Measurements from ENCODE around the gene MGAT4A.
"Not testable (repeated sequence)": the region's sequence is repeated elsewhere in the genome, so short reads cannot be mapped to it uniquely, and the experiment has no call there.

The MGAT4A gene

DNA sequence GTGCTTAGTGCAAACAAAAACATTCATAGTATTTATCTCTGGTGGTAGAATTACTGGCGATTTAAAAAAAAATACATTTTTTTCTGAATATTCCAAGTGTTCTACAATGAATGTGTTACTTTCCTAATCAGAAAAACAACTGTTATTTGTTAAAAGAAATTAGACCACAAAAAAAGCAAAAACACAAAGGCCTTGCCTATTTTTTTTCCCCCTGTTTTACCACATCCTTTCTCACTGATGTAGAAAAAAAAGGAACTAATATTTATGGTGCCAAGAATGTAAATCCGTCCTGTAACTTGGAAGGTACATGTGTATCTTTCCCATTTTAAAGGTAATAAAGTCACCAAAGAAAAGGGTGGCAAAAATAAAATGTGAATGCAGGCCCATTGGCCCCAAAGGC, 28.4 kb upstream of the MGAT4A start:
- no peak for DNase-seq

DNA sequence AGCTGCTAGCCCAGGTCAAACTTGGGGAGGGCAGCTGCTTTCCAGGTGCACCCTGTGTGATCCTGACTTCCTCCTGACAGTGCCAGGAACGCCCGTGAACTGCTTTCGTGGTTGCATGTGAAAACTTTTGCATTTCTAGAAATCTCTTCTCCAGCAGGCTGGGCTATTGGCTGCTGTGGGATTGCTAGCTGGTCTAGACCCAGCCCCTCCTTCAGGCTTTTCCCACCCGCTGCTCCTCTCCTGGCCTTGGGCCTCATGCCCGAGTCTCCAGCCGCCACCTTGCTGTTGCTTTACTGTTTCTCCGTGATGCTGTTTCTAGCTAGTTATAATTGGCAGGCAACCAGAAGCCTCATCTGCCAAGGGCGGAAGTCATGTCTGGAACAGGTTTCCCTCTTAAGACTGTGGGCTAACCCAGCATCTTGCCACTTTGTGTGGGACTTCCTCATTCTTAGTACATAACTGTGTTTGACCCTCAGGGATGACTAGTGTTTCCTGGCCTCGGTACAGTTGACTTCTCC, 27.0 kb upstream of the MGAT4A start:
- no peak for DNase-seq

DNA sequence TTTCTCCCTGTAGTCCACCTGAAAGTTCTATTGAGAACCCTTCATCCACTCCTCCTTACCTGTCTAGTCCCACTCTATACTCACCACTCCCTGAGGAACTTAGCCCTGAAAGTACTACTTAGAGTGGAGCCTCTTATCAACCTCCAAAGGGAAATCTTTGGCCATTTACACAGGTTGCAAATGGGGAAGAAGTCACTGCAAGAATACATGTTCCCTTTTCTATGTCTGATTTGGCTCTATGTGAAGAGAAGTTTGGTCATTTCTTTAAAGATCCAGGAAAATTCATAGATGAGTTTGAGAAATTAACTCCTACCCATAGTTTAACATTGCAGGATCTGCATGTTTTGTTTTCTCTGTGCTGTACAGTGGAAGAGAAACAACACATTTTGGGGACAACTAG, 22.9 kb upstream of the MGAT4A start:
- DNase-seq = no peak

DNA sequence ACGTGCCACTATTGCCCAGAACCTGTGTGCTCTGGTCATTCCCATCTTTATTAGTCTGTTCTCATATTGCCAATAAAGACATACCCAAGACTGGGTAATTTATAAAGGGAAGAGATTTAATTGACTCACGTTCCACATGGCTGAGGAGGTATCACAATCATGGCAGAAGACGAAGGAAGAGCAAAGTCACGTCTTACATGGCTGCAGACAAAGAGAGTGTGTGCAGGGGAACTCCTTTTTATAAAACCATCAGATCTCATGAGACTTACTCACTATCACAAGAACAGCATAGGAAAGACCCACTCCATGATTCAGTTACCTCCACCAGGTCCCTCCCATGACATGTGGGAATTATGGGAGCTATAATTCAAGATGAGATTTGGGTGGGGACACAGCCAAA, 21.8 kb upstream of the MGAT4A start:
- DNase-seq = not testable (repeated sequence)

DNA sequence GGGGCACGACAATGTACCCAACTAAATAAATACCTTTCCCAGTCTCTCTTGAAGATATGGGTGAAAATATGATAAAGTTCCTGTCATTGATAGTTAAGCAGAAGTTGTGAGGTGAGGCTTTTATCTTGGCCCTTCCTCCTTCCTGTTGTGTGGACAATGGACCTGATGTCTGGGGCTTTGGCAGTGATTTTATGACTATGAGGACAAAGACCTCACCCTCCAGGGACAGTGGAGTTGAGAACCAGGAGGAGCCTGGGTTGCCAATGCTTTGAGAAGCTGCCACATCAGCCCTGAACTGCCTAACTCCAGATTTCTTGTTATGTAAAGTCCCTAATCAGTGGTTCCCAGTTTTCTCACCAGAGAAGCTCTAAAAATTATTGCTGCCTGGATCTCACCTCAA, 20.8 kb upstream of the MGAT4A start:
- no peak for DNase-seq

DNA sequence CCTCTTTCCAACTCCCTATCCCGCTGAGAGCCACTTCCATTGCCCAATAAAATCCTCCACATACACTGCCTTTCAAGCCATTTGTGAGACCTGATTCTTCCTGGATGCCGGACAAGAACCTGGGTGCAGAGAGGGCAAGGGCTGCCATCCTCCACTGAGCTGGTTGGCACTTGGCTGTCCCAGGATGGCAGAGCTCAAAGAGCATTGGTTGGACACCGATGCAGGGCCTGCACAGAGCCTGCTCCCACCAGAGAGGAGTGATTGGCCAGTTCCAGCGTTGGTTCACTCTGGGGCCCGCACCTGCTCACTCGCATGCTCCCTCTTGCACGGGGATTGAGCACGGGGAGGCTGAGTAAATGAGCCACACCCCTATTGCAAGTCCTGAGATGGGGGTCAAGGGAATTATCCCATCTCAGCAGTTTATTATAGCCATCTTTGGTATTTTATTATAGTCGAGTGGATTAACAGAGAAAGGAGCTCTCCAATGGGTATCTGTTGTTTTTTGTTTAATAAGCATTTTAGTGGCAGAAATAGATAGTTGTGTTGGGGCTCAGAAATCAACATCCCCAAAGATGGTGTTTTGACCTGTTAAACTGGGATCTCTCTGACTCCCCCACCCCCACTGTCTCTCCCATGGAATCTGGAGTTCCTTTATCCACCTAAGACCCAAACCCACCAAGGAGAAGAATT, 19.8 kb upstream of the MGAT4A start:
- no peak for DNase-seq

DNA sequence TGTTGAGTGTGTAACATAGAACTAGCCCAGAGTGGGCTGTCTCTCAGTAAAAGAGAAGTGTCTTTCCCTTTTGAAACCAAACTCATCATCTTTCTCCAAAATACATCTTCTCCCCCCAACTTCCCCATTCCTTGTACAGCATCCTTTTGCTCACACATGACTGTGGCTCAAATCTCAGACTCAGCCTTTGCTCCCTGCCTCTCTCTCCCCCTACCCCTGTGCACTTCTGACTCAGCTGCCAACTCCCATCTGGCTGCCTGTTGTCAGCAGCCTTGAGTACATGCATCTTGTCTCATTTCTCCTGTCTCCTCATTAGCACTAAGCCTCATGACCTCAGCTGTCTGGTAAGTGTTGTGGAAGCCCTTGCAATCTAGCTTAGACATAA, 18.1 kb upstream of the MGAT4A start:
- no peak for DNase-seq

DNA sequence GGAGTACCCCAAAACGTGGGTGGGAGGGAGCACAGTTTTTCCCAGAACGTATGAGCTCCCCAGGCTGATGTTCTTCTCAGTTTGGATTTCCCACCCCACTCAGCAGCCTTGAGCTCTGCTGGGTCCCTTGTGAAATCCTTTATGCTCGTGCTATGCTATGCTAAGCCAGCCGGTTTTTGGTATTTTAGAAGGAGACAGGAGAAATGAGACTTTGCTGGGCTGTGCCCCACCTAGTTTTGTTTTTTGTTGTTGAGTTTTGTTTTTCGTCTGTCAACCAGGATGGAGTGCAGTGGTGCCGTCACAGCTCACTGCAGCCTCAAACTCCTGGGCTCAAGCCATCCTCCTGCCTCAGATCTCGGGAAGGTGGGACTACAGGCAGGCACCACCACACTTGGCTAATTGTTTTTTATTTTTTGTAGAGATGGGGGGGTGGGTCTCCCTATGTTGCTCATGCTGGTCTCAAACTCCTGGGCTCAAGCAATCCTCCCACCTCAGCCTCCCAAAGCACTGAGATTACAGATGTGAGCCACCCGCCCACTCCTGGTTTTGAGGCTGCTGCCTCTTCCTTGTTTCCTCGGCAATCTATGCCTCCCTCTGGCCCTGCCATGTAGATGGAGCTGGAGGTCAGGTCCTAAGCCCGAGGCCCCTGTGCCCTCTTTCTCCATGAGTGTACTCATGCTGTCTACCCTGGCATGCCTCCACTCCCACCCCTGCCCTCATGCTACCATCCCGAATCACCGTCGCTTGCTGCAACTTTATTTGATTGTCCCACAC, 17.5 kb upstream of the MGAT4A start:
- no peak for DNase-seq

DNA sequence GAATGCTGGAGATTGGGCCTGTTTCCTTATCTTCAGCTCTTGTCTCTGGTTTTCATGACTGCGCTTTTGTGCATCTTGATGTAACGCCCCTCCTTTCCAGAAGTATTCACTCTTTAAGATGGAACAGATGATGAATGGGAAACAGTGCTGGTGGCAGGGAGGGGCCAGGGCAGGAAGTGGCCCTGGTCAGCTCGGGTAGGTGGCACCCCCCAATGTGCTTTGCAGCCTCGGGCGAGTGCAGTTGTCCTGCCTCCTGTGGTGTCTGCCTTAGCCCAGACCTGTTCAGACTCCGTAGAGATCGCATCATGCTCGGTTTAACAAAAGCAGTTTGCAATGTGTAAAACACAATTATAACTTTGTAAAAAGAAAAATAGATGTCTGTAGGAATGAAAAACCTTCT, 17.0 kb upstream of the MGAT4A start:
- no peak for DNase-seq

DNA sequence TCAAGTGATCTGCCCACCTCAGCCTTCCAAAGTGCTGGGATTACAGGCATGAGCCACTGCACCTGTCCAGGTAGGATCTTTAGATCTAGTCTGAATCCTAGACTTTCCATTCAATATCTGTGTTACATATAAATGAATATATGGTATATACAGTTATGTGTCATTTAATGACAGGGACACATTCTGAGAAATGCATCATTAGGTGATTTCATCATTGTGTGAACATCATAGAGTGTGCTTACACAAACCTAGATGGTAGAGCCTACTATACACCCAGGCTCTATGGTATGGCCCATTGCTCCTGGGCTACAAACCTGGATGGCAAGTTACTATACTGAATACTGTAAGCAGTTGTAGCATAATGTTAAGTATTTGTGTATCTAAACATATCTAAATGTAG, 15.5 kb upstream of the MGAT4A start:
- no peak for DNase-seq

DNA sequence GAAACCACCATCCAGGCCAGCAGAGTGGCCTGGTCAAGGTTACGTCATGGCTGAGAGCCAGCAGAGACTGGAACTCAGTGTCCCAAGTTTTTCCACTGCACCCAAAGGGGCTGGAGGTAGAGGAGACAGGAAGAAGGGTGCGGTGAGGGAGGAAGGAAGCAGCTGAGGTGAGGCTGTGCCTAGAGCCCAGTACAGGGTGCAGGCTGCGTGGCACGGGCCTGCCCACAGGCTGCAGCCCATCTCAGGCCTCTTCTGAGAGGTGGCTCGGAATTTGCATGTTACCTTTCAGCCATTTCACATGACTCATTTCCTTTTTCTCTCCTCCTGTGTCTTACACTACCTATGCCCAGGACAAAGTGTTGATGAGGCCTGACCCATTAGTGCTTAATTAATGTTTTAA, 13.7 kb upstream of the MGAT4A start:
- DNase-seq = no peak

DNA sequence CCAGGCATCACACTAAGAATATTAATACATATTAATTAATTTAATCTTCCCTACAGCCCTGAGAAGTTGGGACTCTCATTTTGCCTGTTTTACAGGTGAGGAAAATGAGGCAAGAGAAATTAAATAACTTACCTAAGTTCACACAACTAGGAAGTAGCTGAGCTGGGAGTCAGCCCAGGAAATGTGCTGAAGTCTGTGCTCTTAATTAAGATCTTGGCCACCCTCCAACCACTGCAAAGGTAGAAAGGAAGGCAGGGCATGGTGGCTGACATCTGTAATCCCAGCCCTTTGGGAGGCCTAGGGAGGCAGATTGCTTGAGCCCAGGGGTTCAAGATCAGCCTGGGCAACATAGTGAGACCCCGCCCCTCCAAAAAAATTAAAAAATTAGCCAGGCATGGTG, 12.9 kb upstream of the MGAT4A start:
- no peak for DNase-seq

DNA sequence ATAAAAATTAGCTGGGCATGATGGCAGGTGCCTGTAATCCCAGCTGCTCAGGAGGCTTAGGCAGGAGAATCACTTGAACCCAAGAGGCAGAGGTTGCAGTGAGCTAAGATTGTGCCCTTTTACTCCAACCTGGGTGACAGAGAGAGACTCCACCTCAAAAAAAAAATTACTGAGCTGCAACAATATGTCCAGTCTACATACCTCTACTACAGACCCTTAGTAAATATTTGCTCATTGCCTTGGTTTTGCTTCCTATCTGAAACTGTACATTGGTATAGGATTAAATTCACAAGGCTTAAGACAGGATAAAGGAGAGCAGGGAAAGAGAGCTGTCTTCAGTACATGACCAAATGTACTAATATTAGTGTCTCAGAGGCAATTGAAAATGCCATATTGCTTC, 8.1 kb upstream of the MGAT4A start:
- no peak for DNase-seq

DNA sequence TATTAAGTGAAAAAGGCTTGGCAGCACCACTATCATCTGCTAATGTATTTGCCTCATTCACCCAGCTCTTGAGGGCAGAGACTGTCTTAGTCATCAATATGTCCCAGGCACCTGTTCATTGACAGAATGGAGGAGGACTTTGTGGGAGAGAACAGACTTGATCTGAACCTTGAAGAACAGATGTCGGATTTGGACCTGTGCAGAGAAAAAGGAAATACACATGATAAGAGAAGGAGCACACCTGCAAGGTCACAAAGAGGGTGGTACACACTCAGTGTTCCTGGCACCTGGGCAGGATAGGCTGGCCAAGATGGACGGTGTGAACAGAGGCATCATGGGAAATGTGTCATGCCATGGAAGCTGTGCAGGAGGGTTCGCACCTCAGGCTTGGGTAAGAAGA, 7.4 kb upstream of the MGAT4A start:
- no peak for DNase-seq

DNA sequence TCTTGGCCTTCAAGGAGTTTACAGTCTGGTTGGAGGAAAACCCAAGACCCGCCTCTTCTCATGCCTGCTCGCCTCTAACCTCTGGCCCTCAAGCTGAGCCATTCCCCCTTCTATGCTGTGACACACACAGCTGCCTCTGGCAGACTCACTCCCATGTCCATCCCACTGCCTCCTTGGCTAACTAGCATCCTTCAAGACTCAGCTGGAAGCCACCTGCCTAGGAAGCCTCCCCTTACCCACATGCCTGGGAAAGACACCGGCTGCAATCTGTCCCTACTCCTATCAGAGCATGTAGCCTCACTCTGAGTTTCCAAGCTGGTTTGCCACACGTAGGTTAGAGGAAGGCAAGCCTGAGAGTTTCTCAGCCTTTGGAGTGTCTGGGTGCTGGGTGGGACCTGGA, 6.9 kb upstream of the MGAT4A start:
- DNase-seq = no peak

DNA sequence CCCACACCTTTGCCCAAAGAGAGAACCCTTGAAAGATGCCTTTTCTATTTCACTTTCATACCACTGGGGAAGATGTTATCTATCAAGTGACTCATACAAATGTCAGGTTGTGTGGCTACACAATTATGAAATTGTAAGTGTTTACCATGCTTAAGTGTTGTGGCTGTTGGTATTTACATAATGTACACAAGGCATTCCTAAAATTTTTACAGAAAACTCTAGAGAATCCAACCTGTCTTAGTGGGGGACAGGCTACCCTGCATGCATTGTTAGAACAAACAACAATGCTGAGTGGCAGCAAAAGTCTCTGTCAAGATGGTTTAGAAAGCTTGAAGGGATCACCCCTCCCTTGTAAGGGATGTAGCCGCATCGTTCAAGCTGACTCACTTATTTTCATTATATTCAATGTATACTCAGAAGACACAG, 5.5 kb upstream of the MGAT4A start:
- DNase-seq = no peak

DNA sequence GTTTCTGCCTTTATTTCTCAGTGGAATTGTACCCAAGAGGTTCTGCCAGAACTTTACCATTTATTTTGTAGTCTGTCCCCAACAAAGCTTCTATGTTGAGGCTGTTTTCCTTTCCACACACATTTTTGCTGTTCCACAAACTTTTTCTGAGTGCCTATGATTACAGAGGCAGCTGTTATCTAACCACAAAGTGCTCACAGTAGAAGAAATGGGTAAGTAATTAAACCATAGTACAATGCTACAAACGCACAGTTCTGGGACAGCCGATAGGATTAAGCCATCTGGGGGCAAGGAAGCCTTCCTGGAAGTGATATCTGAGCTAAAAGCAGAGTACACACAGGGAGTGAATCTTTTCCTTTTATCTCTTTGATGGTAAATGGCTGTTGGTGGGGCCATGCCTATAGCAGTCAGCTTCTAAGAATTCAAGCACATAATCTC, 3.9 kb upstream of the MGAT4A start:
- no peak for DNase-seq

DNA sequence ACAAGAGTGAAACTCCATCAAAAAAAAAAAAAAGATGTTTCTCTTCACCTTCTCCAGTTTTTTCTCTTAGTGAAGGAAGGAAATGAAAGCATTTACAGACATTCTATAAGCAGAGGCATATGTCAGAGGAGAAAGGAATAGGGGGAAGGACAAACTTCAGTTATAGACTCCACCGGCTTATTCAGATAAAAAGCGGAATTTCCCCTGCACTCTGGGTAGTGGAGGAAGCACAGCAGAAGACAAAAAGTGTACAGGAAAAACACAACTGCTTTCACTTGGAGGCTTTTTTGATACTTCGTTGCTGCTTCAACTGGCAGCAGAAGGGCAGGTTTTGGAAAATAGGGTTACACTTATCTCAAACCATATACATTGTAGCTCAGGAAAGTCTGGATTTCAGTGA, 3.2 kb upstream of the MGAT4A start:
- no peak for DNase-seq

DNA sequence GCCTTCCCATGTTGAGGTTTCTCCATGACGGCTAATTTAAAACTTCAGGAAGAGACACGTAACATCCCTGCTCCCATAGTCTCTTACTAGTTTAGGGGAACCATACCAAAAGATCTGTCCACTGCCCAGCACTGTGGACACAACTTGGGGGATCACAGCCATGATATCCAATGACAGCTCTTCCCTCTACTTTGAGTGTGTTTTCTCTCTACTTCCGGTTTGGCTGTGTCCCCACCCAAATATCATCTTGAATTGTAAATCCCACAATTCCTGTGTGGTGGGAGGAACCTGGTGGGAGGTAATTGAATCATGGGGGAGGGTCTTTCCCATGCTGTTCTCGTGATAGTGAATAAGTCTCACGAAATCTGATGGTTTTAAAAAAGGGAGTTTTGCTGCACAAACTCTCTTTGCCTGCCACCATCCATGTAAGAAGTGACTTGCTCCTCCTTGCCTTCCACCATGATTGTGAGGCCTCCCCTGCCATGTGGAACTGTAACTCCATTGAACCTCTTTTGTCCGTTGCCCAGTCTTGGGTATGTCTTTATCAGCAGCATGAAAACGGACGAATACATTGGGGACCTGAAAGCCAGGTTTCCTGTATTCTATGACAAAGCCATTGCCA, 1.6 kb upstream of the MGAT4A start:
- no peak for DNase-seq

DNA sequence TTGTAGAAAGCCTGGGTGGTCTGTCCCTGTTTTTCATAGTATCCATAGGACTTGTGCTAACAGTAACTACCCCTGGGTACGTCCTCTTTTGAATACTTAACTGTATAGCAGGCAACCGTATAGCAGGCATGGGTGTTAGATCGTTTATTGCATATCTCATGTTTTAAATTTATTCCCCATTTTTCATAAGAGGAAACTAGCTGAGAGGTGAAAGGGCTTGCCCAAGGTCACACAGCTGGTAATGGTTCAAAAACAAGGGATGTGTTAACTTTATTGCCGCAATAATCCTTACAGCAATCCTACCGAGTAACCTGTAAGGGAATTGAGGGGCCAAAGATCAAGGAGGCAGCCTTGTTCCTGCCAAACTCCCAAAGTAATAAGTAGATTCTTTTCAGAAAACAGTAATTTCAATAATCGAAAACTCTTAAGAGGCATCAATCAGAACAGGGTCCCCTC, 990 bp upstream of the MGAT4A start:
- no peak for DNase-seq

DNA sequence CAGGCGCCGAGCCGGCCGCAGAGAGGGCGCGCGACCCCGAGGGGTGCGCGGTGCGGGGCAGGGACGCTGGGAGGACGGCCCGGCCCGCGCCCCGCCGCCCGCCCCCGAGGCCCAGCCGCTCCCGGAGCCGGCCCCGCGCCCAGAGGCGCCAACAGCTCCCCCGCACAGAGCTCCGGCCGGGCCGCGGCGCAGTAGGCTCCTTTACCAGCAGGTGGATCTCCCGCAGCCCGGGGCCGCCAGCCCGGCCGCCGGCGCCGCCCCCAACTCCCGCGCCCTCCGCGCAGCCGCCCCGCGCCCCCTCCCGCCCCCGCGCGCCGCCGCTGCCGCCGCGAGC, 258 bp downstream of the MGAT4A start:
- no peak for DNase-seq

DNA sequence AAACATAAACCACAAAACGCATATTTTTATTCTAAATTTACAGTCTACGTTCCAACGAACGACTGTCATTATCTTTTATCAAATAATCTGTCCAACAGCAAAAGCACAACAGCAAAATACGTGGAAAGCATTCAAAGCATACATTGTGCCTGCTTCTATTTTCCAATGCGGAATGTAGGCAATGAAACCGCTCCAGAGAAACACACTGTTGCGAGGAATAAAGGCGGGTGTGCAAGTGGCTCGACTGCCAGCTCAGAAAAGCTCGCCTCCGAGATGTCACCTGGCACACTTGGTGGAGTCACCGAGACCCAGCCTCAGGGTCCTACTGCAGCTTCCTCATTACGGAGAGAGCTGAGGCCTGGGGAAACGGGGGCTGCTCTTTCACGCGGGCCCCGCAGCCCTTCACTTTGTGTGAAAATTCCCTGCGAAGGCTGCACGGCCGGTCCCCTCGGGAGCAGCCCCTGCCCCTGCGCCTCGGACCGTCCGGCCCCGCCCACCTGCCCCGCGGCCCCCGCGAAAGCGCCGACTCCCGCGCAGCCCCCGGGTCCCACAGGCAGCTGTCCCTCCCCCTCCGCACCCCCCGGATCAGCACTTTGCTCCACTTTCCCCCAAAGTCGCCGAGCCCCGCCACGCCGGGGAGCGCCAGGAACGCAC, 752 bp downstream of the MGAT4A start:
- DNase-seq = no peak

DNA sequence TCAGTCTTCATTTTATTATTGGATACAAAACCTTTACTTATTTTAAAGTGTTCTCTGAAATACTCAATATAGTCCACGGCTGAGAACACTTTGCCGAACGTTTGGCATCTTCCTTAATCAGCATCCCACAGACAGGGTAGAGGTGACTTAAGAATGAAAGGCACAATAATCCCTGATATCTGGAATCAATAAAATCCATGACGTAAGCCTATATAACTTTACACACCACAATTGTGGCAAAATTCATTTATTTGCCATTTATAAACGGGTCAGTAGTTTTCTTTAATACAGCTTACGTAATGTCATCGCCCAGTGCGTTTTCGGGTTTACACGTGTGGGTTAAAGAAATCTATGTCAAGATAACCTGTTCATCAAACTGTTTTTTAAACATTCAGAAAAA, 1.3 kb downstream of the MGAT4A start:
- DNase-seq = no peak

Data from NCI-H1417 treated with DMSO at 0.1 percent for 48 hours (cell line).